ENCODE measurements around the gene C7orf57. TPM values are rescaled to one million over a fixed set of nuclear protein-coding genes. Genes with fewer than 3 reads are reported as not detected.

Gene C7orf57
- total RNA-seq, 4 donors from 2014 or later = not detected

DNA sequence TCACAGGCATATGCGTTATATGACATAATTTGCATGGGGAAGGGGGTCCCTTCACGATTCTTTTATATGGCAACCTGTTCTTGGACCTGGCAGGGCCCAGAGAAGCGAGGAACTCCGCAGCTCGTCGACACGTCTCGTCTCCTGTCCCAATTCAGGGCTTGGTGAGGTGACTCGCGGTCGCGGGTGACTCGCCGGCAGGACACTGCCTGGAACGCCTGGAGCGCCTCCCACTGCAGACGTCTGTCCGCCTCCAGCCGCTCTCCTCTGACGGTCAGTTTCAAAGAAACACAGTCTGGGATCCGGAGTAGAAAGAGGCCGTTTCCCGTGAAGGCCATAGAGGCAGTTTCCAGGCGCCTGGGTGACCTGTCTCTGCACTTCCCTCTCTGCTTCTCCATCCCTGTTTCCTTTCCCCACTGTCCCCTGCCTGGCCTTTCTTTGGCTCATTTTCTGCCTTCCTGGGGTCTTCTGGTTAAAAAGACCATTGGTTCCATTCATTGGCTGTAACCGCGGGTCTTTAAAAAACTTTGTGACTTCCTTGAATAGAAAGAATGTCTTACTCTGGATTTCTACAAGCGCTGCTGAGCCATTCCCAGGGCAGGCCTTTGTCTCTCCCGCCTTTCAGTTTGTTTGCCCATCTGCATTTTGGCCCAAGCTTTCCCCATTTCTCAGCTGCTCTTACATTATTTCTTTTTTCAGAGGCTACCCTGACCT, 54.9 kb downstream of the C7orf57 start:
- Histone ChIP-seq H3K4me1 (peaks cover 0 to 36% (median 0%) of the 10 kb centered on the region in 3 donors), H3K36me3 (peaks cover 0 to 38% of the 10 kb centered on the region in 2 donors), H3K4me3 (peak overlapping the region in 1 of 2 donors; percentile 92), H3K27ac (peak overlapping the region in 3 of 4 donors; percentile 89 to 91 (median 90)), H3K27me3 (no peaks in the 10 kb centered on the region), H3K9me3 (no peaks in the 10 kb centered on the region)
- WGBS, 2 donors (ENCODE audit: low coverage in 1 of 2) = 51 to 74% methylated on average over 6 to 19 of the region's 28 CpGs
- ATAC-seq = no peak
- TF ChIP-seq POLR2A (IDR thresholded peaks at IDR 0.05) (no peak), EP300 (IDR thresholded peaks at IDR 0.05) (no peak), POLR2AphosphoS5 (IDR thresholded peaks at IDR 0.05) (peak; percentile 30)

DNA sequence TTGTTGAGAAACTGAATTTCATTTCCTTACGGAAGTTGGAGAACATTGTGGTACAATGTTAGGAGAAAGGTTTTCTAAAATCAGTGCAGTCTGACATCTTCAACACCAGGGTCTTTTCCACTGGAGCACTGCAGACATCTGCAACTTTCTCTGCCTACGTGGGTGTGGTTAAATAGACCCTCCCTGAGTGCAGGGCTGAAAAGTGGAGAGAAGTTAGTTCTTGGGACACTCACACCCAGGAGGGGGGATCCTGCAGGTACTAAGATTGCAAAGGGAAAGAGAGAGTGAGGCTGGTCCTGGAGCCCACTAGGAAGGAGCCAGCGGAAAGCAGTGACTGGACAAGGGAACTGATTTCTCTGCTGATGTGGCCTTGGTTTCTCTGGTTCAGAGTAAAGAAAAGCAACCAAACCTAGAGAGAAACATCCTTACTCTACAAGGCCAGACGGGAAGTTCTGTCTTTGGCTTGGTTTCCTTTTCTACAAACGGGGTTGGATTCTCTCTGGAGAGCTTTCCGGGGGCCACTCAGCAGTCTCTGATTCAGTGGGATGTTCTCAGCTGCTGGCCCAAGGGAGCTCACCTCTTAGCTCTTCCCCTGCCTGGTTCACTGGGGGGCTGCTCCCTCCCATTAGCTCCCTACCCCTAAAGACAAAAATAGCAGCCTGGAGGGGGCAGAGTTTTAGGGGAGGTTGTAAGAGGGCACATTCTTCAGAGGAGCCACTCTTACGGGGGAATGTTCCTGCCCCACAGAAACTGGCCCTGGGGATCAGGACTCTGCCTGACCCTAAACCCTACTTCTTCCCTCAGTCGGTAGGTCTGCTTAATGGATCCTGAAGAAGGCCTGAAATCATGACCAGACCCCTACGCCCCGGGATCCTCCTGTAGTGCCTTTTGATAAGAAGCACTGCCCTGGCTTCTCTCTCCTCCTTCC, 56.4 kb downstream of the C7orf57 start:
- 80 to 92% methylated on average over 3 to 9 of the region's 10 CpGs for WGBS, 2 donors (ENCODE audit: low coverage in 1 of 2)
- H3K9me3 ChIP-seq = no peaks in the 10 kb centered on the region
- H3K27me3 ChIP-seq = no peaks in the 10 kb centered on the region
- no peak for ATAC-seq
- no peak overlapping the region for H3K4me3 ChIP-seq
- H3K4me1 ChIP-seq = peaks cover 0 to 36% (median 0%) of the 10 kb centered on the region in 3 donors
- H3K36me3 ChIP-seq = peaks cover 0 to 53% of the 10 kb centered on the region in 2 donors
- H3K27ac ChIP-seq = no peak overlapping the region
- TF ChIP-seq EP300 (IDR thresholded peaks at IDR 0.05) (no peak), POLR2A (IDR thresholded peaks at IDR 0.05) (no peak), POLR2AphosphoS5 (IDR thresholded peaks at IDR 0.05) (no peak), CTCF (IDR thresholded peaks at IDR 0.05) (no peak)

DNA sequence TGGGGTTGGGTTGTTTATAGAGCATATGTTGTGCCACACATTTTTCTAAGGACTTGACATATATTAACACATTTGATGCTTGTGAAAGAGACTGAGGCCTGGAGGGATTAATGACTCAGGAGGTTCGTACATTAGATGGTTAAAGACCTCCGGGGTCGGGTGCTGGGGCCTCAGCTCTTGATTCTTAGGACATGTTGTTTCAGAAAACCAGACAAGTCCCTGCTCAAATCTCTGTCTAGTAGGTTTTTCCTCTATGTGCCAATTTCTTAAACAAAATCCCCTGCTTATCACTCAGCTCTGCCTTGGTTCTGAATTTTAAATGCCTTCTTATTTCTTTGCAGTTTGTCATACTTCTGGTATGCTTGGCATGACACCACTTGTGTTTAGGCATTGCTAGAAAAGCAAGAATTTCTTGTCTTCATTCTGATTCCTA, 59.5 kb downstream of the C7orf57 start:
- Histone ChIP-seq H3K27ac (no peak overlapping the region), H3K4me1 (peaks cover 0 to 13% (median 0%) of the 10 kb centered on the region in 3 donors), H3K27me3 (no peaks in the 10 kb centered on the region), H3K36me3 (peaks cover 0 to 82% of the 10 kb centered on the region in 2 donors), H3K9me3 (no peaks in the 10 kb centered on the region), H3K4me3 (no peak overlapping the region)
- WGBS, 2 donors (ENCODE audit: low coverage in 1 of 2) = 80 to 90% methylated on average over 2 to 3 of the region's 3 CpGs
- no peak for TF ChIP-seq POLR2AphosphoS5 (IDR thresholded peaks at IDR 0.05)
- no peak for ATAC-seq

- 88 to 96% methylated on average over 2 of the region's 2 CpGs for WGBS, 2 donors (ENCODE audit: low coverage in 1 of 2)
- Histone ChIP-seq H3K36me3 (peaks cover 0 to 90% of the 10 kb centered on the region in 2 donors), H3K4me3 (no peak overlapping the region), H3K9me3 (no peaks in the 10 kb centered on the region), H3K4me1 (peaks cover 0 to 5% (median 0%) of the 10 kb centered on the region in 3 donors), H3K27me3 (no peaks in the 10 kb centered on the region), H3K27ac (no peak overlapping the region)
- TF ChIP-seq POLR2A (IDR thresholded peaks at IDR 0.05) = no peak
- no peak for TF ChIP-seq EP300 (IDR thresholded peaks at IDR 0.05)
- TF ChIP-seq CTCF (IDR thresholded peaks at IDR 0.05) = no peak
- no peak for TF ChIP-seq POLR2AphosphoS5 (IDR thresholded peaks at IDR 0.05)
- no peak for ATAC-seq
Observed at GRCh38 chr7:48096273-48096672, 60.9 kb downstream of the C7orf57 start.

DNA sequence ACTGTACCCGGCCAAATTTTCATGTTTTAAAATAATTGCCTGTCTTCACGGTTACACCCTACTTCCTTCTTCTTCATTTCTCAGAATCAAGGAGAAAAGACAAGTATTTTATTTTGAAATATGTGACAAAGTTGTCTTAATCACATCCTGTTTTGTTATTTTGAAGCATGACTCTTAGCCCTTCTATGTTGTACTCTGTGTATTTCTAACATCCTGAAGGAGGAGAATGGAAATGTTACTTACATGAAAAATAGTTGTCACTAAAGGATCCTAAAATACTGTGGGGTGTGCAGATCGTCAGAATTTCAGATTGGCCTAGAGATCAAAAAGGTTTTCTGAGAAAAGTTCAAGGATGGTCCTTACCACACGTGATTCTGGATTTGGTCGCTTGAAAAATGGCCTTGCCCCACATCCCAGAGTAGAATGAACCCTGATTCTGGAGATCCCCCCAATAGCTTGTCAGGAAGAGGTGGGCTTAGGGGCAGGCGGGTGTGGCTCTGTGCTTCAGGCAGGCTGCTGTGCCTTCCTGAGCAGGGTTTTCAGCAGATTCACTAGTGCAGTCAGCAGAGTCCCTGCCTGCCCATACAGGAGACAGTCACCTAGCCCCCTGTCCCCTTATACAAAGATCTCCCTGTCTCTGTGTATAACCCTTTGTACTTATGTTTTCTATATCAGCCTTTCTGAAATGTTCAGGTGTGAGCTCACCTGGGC, 62.3 kb downstream of the C7orf57 start:
- no peak for TF ChIP-seq CTCF (IDR thresholded peaks at IDR 0.05)
- TF ChIP-seq POLR2AphosphoS5 (IDR thresholded peaks at IDR 0.05) = no peak
- no peak for TF ChIP-seq EP300 (IDR thresholded peaks at IDR 0.05)
- no peak for TF ChIP-seq POLR2A (IDR thresholded peaks at IDR 0.05)
- 67 to 69% methylated on average over 3 to 6 of the region's 6 CpGs for WGBS, 2 donors (ENCODE audit: low coverage in 1 of 2)
- Histone ChIP-seq H3K27ac (peak overlapping the region in 1 of 4 donors; percentile 35), H3K9me3 (no peaks in the 10 kb centered on the region), H3K4me3 (no peak overlapping the region), H3K27me3 (no peaks in the 10 kb centered on the region), H3K4me1 (no peaks in the 10 kb centered on the region), H3K36me3 (peaks cover 0 to 91% of the 10 kb centered on the region in 2 donors)
- ATAC-seq = peak; percentile 29

Data from gastroesophageal sphincter (tissue), 4 donors.